HCT116 (cell line): ENCODE measurements around the gene CDH4. TPM values are rescaled to one million over a fixed set of nuclear protein-coding genes. Genes with fewer than 3 reads are reported as not detected.

Source experiments
- ATAC-seq: fragments of 200-7000 bp; cut with Tn5 transposase; 2 replicates; pipeline ENCODE4 v1.9.1; 2020; ENCODE audit warnings: mild to moderate bottlenecking, moderate library complexity
- BruUV-seq: library from RNA; stranded (reverse); fragments of 400-500 nt; replicated peaks from 2 replicates; lab custom pipeline; 2021; lab: Mats Ljungman, UMichigan
- CTCF ChIA-PET: fragments of 300-600 bp; sonication (Branson Sonifier 250); formaldehyde crosslinking; loops from one replicate; lab custom pipeline; 2021; ENCODE audit warnings: antibody characterized with exemption; lab: Charles Lee
- POLR2A ChIA-PET: fragments of 300-600, 350-600 bp; sonication (Branson Sonifier 250); formaldehyde crosslinking; loops from one replicate; lab custom pipeline; 2021; ENCODE audit warnings: antibody characterized with exemption; lab: Charles Lee
- RAD21 ChIA-PET, 2 experiments: fragments of 300-600 bp; sonication (Branson Sonifier 250); formaldehyde crosslinking; loops; one replicate each; lab custom pipeline; 2023; ENCODE audit warnings: low total read pairs in 2 of 2; ENCODE audit not compliant: uncharacterized antibody in 2 of 2, unreplicated experiment in 2 of 2, low non-redundant PET in 1 of 2; lab: Charles Lee
- DNase-seq: peaks from one replicate; pipeline ENCODE4 v3.0.0-alpha.2; 2010; ENCODE audit warnings: low read depth, low spot score
- H2AFZ ChIP-seq: fragments of 200-600 bp; shearing (Covaris generic), sonication (generic); 2 replicates; pipeline ENCODE4 v1.6.1; 2017; ENCODE audit warnings: low read depth, mixed run types, mixed read lengths, antibody characterized with exemption, low read length; ENCODE audit not compliant: poor library complexity, severe bottlenecking
- H3K27ac ChIP-seq: 2 replicates; pipeline ENCODE4 v1.5.1; 2012; ENCODE audit warnings: low read depth, low read length
- H3K27me3 ChIP-seq: fragments of 200-600 bp; sonication (generic); 2 replicates; pipeline ENCODE4 v1.6.1; 2016; ENCODE audit warnings: mixed run types, low read length, mixed read lengths; ENCODE audit not compliant: insufficient read depth
- H3K36me3 ChIP-seq, 2 experiments: fragments of 200-500 bp in 1 of 2; fragments of 200-600 bp in 1 of 2; sonication (Bioruptor generic) in 1 of 2; sonication (generic) in 1 of 2; 2 replicates each; pipeline versions ENCODE4 v1.5.1 to v1.6.1; 2014 to 2016; ENCODE audit warnings: low read length in 2 of 2, inconsistent platforms in 1 of 2, mixed read lengths in 1 of 2, mixed run types in 1 of 2; ENCODE audit not compliant: insufficient read depth in 2 of 2, control insufficient read depth in 1 of 2
- H3K4me1 ChIP-seq, 2 experiments: fragments of 200-600 bp in 1 of 2; sonication (generic) in 1 of 2; 2 replicates each; pipeline versions ENCODE4 v1.5.1 to v1.6.1; 2012 to 2017; ENCODE audit warnings: low read length in 2 of 2, inconsistent platforms in 1 of 2, mild to moderate bottlenecking in 1 of 2, mixed read lengths in 1 of 2, mixed run types in 1 of 2, moderate library complexity in 1 of 2; ENCODE audit not compliant: insufficient read depth in 2 of 2, control insufficient read depth in 1 of 2
- H3K4me2 ChIP-seq: fragments of 200-600 bp; sonication (generic); 2 replicates; pipeline ENCODE4 v1.6.1; 2017; ENCODE audit warnings: mixed run types, low read length, mixed read lengths
- H3K4me3 ChIP-seq, 2 experiments: fragments of 200-600 bp in 1 of 2; sonication (generic) in 1 of 2; replicated peaks in 1 of 2; 2 replicates each; pipeline ENCODE4 v1.5.1; 2011 to 2016; ENCODE audit warnings: low read length in 2 of 2, control low read depth in 1 of 2, low read depth in 1 of 2, mild to moderate bottlenecking in 1 of 2, mixed read lengths in 1 of 2, mixed run types in 1 of 2
- H3K79me2 ChIP-seq: fragments of 200-600 bp; sonication (generic); 2 replicates; pipeline ENCODE4 v1.6.1; 2017; ENCODE audit warnings: mild to moderate bottlenecking, mixed run types, low read length, moderate library complexity, mixed read lengths; ENCODE audit not compliant: insufficient read depth
- H3K9ac ChIP-seq: fragments of 200-600 bp; sonication (generic); 2 replicates; pipeline ENCODE4 v1.6.1; 2016; ENCODE audit warnings: low read length, mixed read lengths
- H3K9me2 ChIP-seq: fragments of 200-600 bp; sonication (generic), shearing (Covaris generic); 2 replicates; pipeline ENCODE4 v1.6.1; 2017; ENCODE audit warnings: mixed run types, mild to moderate bottlenecking, moderate library complexity; ENCODE audit not compliant: insufficient read depth
- H3K9me3 ChIP-seq, 2 experiments: fragments of 200-500 bp in 1 of 2; fragments of 200-600 bp in 1 of 2; sonication (Bioruptor generic) in 1 of 2; sonication (generic) in 1 of 2; 2 replicates each; pipeline ENCODE4 v1.6.1; 2014 to 2017; ENCODE audit warnings: low read length in 2 of 2, mixed read lengths in 2 of 2, inconsistent platforms in 1 of 2, low read depth in 1 of 2, mild to moderate bottlenecking in 1 of 2, mixed run types in 1 of 2, moderate library complexity in 1 of 2; ENCODE audit not compliant: control insufficient read depth in 1 of 2, insufficient read depth in 1 of 2
- H4K20me1 ChIP-seq: fragments of 200-600 bp; sonication (generic), shearing (Covaris generic); 2 replicates; pipeline ENCODE4 v1.6.1; 2017; ENCODE audit warnings: mixed run types, mild to moderate bottlenecking, moderate library complexity; ENCODE audit not compliant: insufficient read depth
- CBX3 ChIP-seq: IDR thresholded peaks from 2 replicates; pipeline ENCODE4 v1.6.1; 2012; ENCODE audit warnings: low read depth
- ELF1 ChIP-seq: IDR thresholded peaks from 2 replicates; pipeline ENCODE4 v1.6.1; 2012; ENCODE audit warnings: low read depth, borderline replicate concordance
- EZH2phosphoT487 ChIP-seq: fragments of 200-600 bp; IDR thresholded peaks from 2 replicates; pipeline ENCODE4 v1.6.1; 2018; ENCODE audit warnings: antibody characterized with exemption, borderline replicate concordance
- JUND ChIP-seq: IDR thresholded peaks from 2 replicates; pipeline ENCODE4 v1.6.1; 2012
- POLR2A ChIP-seq: IDR thresholded peaks from 2 replicates; pipeline ENCODE4 v1.7.0; 2011; ENCODE audit warnings: borderline replicate concordance; ENCODE audit not compliant: insufficient read depth, insufficient read length; ENCODE audit errors: extremely low read depth
- POLR2AphosphoS5 ChIP-seq: IDR thresholded peaks from 2 replicates; pipeline ENCODE4 v1.6.1; 2011; ENCODE audit warnings: mild to moderate bottlenecking, low read depth, low read length, moderate library complexity
- RAD21 ChIP-seq: IDR thresholded peaks from 2 replicates; pipeline ENCODE4 v1.6.1; 2012; ENCODE audit warnings: low read depth, mild to moderate bottlenecking
- SIN3A ChIP-seq: IDR thresholded peaks from 2 replicates; pipeline ENCODE4 v1.6.1; 2012; ENCODE audit warnings: low read depth
- TCF7L2 ChIP-seq: IDR thresholded peaks from 2 replicates; pipeline ENCODE4 v1.7.0; 2011; ENCODE audit warnings: borderline replicate concordance, inconsistent platforms; ENCODE audit not compliant: insufficient read depth, insufficient read length; ENCODE audit errors: extremely low read depth
- ZFX ChIP-seq: fragments of 450-650 bp; IDR thresholded peaks from 2 replicates; pipeline ENCODE4 v1.6.1; 2017
- intact Hi-C: fragments of 100-400 bp; cut with micrococcal nuclease; formaldehyde crosslinking; loops from 2 replicates; pipeline ENCODE4 v1.10.0; 2022
- total RNA-seq: library from RNA; stranded (reverse); gene quantifications from one replicate; pipeline ENCODE4 v1.2.1, GENCODE V29; 2021; ENCODE audit not compliant: unreplicated experiment
- TF ChIP-seq, protein P1 (sequence below): IDR thresholded peaks from 2 replicates; pipeline ENCODE4 v1.6.1; 2012
- TF ChIP-seq, protein P2 (sequence below), 3 experiments: fragments of 200-600 bp in 1 of 3; sonication (generic) in 1 of 3; IDR thresholded peaks in 2 of 3; conservative IDR thresholded peaks in 1 of 3; 2 replicates each; pipeline ENCODE4 v1.5.1; 2012 to 2017; ENCODE audit warnings: low read depth in 2 of 3, low read length in 2 of 3, antibody characterized with exemption in 1 of 3, borderline replicate concordance in 1 of 3, control low read depth in 1 of 3, mild to moderate bottlenecking in 1 of 3, mixed read lengths in 1 of 3, mixed run types in 1 of 3, moderate library complexity in 1 of 3; ENCODE audit not compliant: insufficient read depth in 1 of 3
- TF ChIP-seq, protein P3 (sequence below): IDR thresholded peaks from 2 replicates; pipeline ENCODE4 v1.6.1; 2012
- TF ChIP-seq, protein P4 (sequence below): IDR thresholded peaks from 2 replicates; pipeline ENCODE4 v1.6.1; 2011; ENCODE audit warnings: mild to moderate bottlenecking, low read length, moderate library complexity; ENCODE audit not compliant: insufficient replicate concordance; ENCODE audit errors: extremely low read depth

The CDH4 gene
- total RNA-seq, 1 experiment from 2014 or later, result not detected

DNA sequence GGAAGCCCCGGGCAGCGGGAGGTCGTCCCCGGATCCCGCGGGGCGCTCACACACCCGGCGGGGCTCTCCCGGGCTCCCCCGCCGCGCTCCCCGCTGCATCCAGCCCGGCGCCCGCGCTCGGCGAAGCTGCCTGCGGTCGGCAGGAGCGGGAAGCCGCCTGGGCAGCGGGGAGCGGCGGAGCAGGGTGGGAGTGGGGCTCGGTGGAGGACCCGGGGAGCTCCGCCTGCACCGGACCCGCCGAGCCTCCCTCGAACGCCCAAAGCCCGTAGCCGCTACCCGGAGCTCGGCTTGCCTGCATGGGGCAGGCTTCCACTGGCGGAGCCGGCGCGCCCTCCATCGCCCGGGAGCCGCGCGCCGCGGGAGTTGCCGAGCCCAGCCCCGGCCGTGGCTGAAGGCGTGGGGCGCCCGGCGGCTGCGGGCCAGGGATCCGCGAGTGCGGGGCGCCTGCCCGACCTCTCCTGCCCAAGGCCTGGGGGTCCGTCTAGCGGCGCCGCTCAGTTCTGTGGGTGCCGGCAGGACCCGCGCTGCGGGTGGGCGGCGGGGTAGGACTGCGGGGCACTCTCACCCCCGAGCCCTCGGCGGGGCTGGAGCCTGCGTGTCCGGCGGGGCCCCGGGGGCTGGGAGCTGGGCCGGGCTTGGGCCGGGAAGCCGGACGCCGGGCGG lies 671 bp downstream of the CDH4 start:
- Histone ChIP-seq H3K4me3 (no peak overlapping the region), H3K36me3 (no peaks in the 10 kb centered on the region), H2AFZ (no peak overlapping the region), H3K4me2 (no peak overlapping the region), H3K27ac (no peak overlapping the region), H3K27me3 (no peaks in the 10 kb centered on the region), H3K9ac (no peak overlapping the region), H3K9me2 (no peaks in the 10 kb centered on the region), H4K20me1 (no peaks in the 10 kb centered on the region), H3K4me1 (no peaks in the 10 kb centered on the region), H3K79me2 (no peaks in the 10 kb centered on the region), H3K9me3 (peaks cover 6% of the 10 kb centered on the region in 2 experiments; a peak in 2 of 4 replicates)
- ATAC-seq, result no peak
- POLR2A ChIA-PET, result no interaction called here
- intact Hi-C loops, result no loop called here
- BruUV-seq, result no TSS peak
- RAD21 ChIA-PET, result no interaction called here
- no peak for DNase-seq
- CTCF ChIA-PET, result no interaction called here
- TF ChIP-seq RAD21 (no peak), JUND (no peak), EZH2phosphoT487 (no peak), ELF1 (no peak), POLR2A (no peak), ZFX (no peak)
- TF ChIP-seq, protein P1, sequence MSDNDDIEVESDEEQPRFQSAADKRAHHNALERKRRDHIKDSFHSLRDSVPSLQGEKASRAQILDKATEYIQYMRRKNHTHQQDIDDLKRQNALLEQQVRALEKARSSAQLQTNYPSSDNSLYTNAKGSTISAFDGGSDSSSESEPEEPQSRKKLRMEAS, result no peak
- TF ChIP-seq, protein P2, sequence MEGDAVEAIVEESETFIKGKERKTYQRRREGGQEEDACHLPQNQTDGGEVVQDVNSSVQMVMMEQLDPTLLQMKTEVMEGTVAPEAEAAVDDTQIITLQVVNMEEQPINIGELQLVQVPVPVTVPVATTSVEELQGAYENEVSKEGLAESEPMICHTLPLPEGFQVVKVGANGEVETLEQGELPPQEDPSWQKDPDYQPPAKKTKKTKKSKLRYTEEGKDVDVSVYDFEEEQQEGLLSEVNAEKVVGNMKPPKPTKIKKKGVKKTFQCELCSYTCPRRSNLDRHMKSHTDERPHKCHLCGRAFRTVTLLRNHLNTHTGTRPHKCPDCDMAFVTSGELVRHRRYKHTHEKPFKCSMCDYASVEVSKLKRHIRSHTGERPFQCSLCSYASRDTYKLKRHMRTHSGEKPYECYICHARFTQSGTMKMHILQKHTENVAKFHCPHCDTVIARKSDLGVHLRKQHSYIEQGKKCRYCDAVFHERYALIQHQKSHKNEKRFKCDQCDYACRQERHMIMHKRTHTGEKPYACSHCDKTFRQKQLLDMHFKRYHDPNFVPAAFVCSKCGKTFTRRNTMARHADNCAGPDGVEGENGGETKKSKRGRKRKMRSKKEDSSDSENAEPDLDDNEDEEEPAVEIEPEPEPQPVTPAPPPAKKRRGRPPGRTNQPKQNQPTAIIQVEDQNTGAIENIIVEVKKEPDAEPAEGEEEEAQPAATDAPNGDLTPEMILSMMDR (IDR thresholded peaks at IDR 0.05 in 2 of 3, conservative IDR thresholded peaks at IDR 0.05 in 1 of 3; ENCODE audit: borderline replicate concordance in 1 of 3, insufficient read depth in 1 of 3, low read depth in 2 of 3, low read length in 2 of 3), result no peak

DNA sequence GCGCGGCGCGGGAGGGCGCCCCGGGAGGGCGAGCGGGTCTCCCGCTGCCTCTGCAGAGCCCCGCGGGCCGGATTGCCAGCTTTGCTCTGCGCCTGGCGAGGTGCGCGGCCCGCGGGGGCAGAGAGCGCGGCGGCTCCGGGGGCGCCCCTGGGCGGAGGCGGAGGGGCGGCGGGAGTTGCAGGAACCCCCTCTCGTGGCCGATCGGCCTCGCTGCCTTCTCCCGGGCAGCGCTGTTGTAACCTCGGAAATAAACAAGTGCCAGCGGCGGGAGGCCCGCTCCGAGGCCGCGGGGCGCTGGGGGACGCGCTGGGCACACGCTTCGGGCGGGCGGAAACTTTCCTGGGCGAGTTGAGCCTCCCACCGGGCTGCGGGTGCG lies 1.2 kb downstream of the CDH4 start:
- ChIA-PET RAD21 (no interaction called here), CTCF (no interaction called here), POLR2A (no interaction called here)
- H3K79me2 ChIP-seq, result no peaks in the 10 kb centered on the region
- H3K9ac ChIP-seq, result no peak overlapping the region
- no peak overlapping the region for H2AFZ ChIP-seq
- no peaks in the 10 kb centered on the region for H3K36me3 ChIP-seq
- no peaks in the 10 kb centered on the region for H3K4me1 ChIP-seq
- DNase-seq, result no peak
- no peaks in the 10 kb centered on the region for H3K9me2 ChIP-seq
- intact Hi-C loops, result no loop called here
- no peaks in the 10 kb centered on the region for H3K27me3 ChIP-seq
- H3K27ac ChIP-seq, result no peak overlapping the region
- TF ChIP-seq TCF7L2 (no peak), SIN3A (no peak), POLR2AphosphoS5 (no peak), RAD21 (no peak), POLR2A (no peak), EZH2phosphoT487 (no peak), ELF1 (no peak), ZFX (no peak), CBX3 (no peak), JUND (no peak)
- TF ChIP-seq, protein P3, sequence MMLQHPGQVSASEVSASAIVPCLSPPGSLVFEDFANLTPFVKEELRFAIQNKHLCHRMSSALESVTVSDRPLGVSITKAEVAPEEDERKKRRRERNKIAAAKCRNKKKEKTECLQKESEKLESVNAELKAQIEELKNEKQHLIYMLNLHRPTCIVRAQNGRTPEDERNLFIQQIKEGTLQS, result no peak
- TF ChIP-seq, protein P4, sequence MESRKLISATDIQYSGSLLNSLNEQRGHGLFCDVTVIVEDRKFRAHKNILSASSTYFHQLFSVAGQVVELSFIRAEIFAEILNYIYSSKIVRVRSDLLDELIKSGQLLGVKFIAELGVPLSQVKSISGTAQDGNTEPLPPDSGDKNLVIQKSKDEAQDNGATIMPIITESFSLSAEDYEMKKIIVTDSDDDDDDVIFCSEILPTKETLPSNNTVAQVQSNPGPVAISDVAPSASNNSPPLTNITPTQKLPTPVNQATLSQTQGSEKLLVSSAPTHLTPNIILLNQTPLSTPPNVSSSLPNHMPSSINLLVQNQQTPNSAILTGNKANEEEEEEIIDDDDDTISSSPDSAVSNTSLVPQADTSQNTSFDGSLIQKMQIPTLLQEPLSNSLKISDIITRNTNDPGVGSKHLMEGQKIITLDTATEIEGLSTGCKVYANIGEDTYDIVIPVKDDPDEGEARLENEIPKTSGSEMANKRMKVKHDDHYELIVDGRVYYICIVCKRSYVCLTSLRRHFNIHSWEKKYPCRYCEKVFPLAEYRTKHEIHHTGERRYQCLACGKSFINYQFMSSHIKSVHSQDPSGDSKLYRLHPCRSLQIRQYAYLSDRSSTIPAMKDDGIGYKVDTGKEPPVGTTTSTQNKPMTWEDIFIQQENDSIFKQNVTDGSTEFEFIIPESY, result no peak
- TF ChIP-seq, all 23 proteins: peak for 0
- BruUV-seq, result no TSS peak
- Histone ChIP-seq H4K20me1 (no peaks in the 10 kb centered on the region), H3K4me2 (no peak overlapping the region), H3K9me3 (peaks cover 6% of the 10 kb centered on the region in 2 experiments; a peak in 2 of 4 replicates), H3K4me3 (no peak overlapping the region)
- no peak for ATAC-seq
